ENCODE measurements around the gene CXXC5.

The CXXC5 gene

GRCh38 chr5:139638736-139639618 lies 9.2 kb upstream of the CXXC5 start:
- no peak for DNase-seq (ENCODE audit: low read depth)

DNA sequence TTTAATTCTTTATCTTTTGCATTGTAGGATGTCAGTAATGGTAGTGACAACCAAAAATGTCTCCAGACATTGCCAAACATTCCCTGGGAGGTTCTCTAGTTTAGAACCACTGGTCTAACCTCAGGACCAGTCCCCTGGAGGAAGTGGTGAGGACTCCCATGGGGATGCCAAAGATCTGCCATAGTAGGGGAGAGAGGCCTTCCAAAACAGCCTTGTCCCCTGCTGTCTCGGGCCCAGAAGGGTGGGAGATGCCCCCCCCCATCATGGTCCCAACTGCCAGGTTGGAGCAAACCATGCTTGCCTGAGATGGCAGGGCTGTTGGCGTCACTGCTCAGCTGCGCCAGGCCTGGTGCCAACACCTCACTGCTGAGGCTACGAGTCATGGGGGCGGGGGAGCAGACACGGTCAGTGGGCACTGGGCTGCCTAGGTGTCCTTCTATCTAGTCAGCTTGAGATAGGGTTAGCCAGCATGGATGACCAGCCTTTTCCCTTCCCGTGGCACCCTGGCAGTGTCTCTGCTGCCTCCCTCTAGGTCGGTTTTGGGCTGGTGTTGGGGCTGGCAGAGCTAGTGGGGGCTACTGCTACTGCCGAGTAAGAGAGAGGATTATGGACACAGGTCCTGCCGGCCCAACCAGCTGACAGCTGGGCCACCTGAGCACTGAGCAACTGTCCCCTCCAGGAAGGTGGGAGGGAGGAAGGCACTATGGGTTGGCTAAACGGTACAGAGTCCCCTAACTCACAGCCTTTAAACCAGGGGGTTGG lies 8.3 kb upstream of the CXXC5 start:
- DNase-seq (ENCODE audit: low read depth) = no peak

GRCh38 chr5:139640421-139641115 lies 7.6 kb upstream of the CXXC5 start:
- DNase-seq (ENCODE audit: low read depth) = no peak

DNA sequence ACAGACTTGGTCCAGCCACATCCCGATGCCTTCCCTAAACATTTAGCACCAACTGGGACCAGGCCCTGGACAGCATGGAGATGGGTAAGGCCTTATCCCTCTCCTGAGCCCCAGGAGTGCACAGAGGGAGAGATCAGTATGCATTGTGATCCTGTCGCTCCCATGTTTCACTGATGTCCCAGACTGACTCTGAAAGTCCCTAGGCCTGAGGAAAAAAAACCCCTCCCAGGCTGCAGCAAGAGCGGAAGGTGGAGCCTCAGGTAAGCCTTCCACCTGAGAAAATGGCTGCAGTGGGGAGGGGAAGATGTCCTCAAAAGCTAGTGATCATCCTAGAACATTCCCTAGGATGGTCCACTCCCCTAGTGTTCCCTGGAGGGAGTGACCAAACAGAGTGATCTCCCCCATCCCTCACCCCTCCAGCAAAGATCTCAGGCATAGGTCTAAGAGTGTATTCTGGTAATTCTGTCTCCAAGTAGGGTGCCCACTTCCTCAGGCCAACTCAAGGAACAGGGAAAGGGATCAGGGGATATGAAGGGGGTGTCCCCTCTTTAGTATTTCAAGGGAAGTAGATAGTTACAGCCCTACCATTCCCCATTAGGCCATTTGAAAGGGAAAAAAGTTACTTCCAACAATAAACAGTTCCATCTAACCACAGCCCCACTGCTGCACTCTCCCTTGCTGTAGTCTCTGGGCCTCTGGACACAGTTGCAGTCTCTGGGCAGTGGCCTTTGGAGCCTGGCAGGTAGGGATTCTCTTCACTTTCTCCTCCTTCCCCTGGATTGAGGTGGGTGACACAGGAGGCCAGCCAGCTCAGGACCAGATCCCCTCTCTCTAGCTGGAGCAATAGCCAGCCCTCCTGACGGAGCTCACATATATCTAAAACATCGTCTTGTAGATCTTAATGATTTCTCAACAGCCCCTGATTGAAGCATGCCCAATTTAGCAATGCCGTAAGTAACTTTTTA lies 6.8 kb upstream of the CXXC5 start:
- no peak for DNase-seq (ENCODE audit: low read depth)

- DNase-seq (ENCODE audit: low read depth) = no peak
These were observed 5.9 kb upstream of the CXXC5 start for GRCh38 chr5:139642213-139642612.

DNA sequence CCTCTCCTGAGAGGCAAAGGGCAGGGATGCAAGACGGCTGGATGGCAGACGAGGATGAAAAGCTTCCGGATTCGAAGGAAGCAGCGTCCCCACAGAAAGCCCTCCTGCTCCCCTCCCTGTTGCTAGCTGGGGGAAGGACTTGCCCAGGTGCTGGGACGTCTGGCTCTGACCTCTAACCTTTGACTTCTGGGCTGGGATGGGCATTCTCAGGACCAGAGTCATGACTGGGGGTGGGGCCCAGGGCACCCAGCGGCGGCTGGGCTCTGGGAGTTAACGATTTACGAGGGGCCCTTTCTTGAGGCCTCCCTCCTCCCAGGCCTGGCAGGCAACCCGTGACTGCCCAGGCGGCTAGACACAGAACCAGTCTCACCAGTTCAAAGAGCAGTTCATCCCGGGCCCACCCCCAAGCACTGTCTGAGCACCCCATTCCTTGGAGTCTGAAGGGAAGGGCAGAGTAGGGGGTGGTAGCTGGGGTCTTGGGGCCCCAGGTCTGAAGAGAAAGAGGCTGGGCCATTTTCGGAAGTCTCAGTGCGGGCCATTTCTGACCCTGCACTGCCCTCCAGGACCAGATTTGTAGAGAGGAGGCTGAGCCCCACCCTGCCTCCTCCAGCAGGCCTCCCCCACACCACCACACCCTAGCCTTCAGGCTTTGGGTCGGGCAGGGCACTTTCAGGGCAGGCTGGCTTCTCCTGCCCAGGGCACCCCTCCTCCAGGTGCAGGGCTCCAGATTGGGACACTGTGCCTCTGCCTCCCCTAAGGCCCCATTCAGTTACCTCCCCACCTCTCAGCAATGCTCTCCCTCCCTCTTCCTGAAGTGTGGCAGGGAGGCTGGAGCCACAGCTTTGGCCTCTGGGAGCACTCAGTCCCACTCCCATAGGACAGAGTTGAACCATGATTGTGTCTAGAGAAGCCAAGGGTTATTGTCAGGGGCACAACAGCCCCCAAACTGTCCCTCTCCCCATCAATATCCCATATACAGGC lies 5.0 kb upstream of the CXXC5 start:
- DNase-seq (ENCODE audit: low read depth) = no peak

- no peak for DNase-seq (ENCODE audit: low read depth)
These were observed 4.1 kb upstream of the CXXC5 start for GRCh38 chr5:139644001-139644456.

- DNase-seq (ENCODE audit: low read depth) = no peak
These were observed 3.3 kb upstream of the CXXC5 start for GRCh38 chr5:139644646-139645429.

DNA sequence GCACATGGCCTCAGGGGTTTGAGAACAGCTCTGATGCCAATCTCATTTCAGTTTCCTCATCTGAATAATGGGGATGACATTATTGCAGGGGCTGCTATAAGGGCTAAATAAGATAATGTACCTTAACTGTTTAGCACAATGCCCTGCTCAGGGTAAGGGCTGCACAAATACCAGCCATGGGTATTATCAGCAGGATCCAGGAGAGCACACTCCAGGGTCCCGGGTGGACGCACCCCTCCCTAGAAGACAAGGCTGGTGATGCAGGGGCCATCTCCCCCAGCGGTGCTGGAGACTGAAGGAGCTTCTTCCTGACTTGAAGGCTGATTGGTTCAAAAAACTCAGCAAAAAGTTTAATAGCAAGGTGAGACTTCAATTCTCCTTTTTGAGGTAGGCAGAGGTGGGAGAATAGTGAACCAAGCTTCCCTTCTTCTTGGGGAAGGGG lies 2.7 kb upstream of the CXXC5 start:
- DNase-seq (ENCODE audit: low read depth) = no peak

DNA sequence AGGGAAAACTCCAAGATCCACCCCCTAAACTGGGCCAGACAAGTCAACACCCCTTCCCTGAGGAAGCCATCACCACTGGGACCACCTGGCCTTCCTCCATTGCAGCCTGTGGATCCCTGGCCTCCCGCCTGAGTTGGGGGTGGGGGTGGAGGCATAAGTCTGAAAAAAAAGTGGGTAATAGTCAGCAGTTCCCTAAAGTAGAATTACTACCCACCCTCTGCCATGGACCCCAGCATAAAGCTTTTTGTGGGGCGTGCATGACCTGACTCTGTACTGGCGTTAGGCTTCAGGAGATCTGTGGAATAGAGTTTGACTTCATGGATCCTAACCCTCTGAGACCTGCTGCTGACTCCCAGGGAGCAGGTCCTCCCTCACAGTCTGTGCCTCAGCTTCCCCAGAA lies 2.0 kb upstream of the CXXC5 start:
- no peak for DNase-seq (ENCODE audit: low read depth)

DNA sequence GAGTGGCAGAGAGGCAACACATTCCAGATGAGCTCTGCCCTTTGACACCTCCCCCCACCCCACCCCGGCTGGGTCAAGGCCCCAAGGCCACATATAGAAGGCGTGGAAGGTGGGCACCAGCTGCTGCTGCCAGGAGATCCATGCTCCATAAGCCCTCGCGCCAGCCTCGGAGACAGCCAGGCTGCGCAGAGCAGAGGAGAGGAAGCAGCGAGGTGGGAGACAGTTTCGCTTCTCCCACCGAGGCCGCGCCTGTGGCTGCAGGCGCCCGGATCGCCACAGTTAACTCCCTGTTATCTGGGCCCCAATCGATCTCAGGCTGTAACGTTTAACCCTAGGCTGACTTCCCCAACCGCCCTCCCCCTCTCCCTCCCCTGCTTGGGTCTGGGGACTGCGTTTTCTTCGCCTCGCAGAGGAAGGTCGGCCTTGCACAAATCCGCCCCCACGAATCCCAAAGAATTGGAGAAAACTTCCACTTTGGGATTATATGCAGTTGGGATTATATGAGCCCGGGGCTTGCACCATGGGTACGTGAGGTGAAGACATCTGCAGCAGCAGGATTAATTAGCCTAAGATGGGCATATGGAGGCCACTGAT lies 1.1 kb upstream of the CXXC5 start:
- DNase-seq (ENCODE audit: low read depth) = no peak

GRCh38 chr5:139647506-139648204 lies 494 bp upstream of the CXXC5 start:
- no peak for DNase-seq (ENCODE audit: low read depth)

DNA sequence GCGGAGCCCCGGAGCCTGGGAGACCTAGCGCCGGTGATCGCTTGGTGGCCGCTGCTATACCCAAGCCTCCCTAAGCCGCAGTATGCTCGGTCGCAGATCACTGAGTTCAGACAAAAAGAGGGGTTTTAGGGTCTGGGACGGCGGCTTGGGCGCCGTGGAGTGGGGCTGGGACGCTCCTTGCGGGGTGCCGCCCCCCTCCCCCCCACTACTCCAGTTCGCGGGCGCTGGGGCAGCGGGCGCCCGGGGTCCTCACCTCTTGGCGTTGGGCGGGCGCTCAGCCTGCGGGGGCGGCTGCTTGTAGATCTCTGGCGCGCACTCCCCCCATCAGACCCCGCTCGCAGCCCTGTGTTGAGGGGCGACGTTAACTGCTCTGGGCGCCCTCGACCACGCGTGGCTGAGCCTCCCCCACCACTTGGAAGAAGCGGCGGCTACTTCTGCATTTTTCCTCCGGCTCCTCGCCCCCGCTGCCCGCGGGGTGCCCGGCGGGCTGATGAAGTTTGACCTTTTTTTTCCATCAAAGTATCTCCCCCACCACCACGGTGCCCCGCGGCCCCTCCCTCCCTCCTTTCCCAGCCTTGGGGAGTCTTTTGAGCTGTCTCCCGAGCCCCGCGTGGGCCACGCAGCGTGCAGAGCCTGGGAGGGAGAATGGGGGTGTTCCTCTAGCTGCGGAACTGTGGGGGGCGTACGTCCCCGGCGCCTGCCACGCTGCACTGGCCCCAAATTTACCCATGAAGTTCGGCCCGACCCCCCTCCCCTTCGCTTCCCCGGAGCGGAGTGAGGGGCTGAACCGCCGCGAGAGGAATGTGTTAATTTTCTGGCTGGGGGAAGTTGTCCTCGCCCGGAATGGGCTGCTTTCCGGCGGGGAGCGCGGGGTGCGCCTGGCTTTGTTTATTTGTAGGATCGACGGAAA lies 1.2 kb downstream of the CXXC5 start:
- no peak for DNase-seq (ENCODE audit: low read depth)

GRCh38 chr5:139650031-139650688 lies 2.0 kb downstream of the CXXC5 start:
- DNase-seq (ENCODE audit: low read depth) = no peak

GRCh38 chr5:139650689-139651042 lies 2.5 kb downstream of the CXXC5 start:
- no peak for DNase-seq (ENCODE audit: low read depth)

- no peak for DNase-seq (ENCODE audit: low read depth)
These were observed 3.1 kb downstream of the CXXC5 start for GRCh38 chr5:139651043-139651834.
